Neural progenitor cell (in vitro differentiated cells): ENCODE measurements around the gene TBC1D20. TPM values are rescaled to one million over a fixed set of nuclear protein-coding genes. Genes with fewer than 3 reads are reported as not detected.

Source experiments
- DNase-seq: peaks from one replicate; pipeline ENCODE4 v3.0.0-alpha.2; 2016; ENCODE audit warnings: low spot score
- H2AFZ ChIP-seq: fragments of 200-600 bp; sonication (generic); replicated peaks from 2 replicates; pipeline ENCODE4 v1.6.1; 2016; ENCODE audit warnings: antibody characterized with exemption
- H3F3A ChIP-seq: fragments of 200-600 bp; sonication (generic); 2 replicates; pipeline ENCODE4 v1.6.1; 2016; ENCODE audit warnings: antibody characterized with exemption, low read depth
- H3K27ac ChIP-seq: fragments of 200-600 bp; sonication (generic); 2 replicates; pipeline ENCODE4 v1.5.1; 2016; ENCODE audit warnings: mild to moderate bottlenecking
- H3K27me3 ChIP-seq: fragments of 200-600 bp; sonication (generic); 2 replicates; pipeline ENCODE4 v1.6.1; 2016; ENCODE audit warnings: mild to moderate bottlenecking, moderate library complexity
- H3K36me3 ChIP-seq: fragments of 200-600 bp; sonication (generic); 2 replicates; pipeline ENCODE4 v1.5.1; 2016
- H3K4me1 ChIP-seq: fragments of 200-600 bp; sonication (generic); 2 replicates; pipeline ENCODE4 v1.6.1; 2016; ENCODE audit warnings: mixed run types
- H3K4me2 ChIP-seq: fragments of 200-600 bp; sonication (generic); 2 replicates; pipeline ENCODE4 v1.6.1; 2016
- H3K4me3 ChIP-seq: fragments of 200-600 bp; sonication (generic); 2 replicates; pipeline ENCODE4 v1.5.1; 2016
- H3K79me2 ChIP-seq: fragments of 200-600 bp; sonication (generic); 2 replicates; pipeline ENCODE4 v1.6.1; 2016; ENCODE audit warnings: low read depth
- H3K9ac ChIP-seq: fragments of 200-600 bp; sonication (generic); 2 replicates; pipeline ENCODE4 v1.6.1; 2016
- H3K9me3 ChIP-seq: fragments of 200-600 bp; sonication (generic); 2 replicates; pipeline ENCODE4 v1.5.1; 2016; ENCODE audit warnings: low read depth
- H4K20me1 ChIP-seq: fragments of 200-600 bp; sonication (generic); 2 replicates; pipeline ENCODE4 v1.6.1; 2016; ENCODE audit warnings: low read depth
- H3K27ac Mint-ChIP-seq: 3 replicates; pipeline ENCODE4 v1.8.0; 2021; ENCODE audit warnings: mixed read lengths
- H3K27me3 Mint-ChIP-seq: 2 replicates; pipeline ENCODE4 v1.8.0; 2022; ENCODE audit warnings: low read depth, mild to moderate bottlenecking, inconsistent platforms, moderate library complexity, mixed read lengths; ENCODE audit not compliant: insufficient read depth
- H3K36me3 Mint-ChIP-seq: 3 replicates; pipeline ENCODE4 v1.8.0; 2021; ENCODE audit warnings: mixed read lengths
- H3K4me1 Mint-ChIP-seq: 3 replicates; pipeline ENCODE4 v1.8.0; 2021; ENCODE audit warnings: mixed read lengths
- H3K4me3 Mint-ChIP-seq: 3 replicates; pipeline ENCODE4 v1.8.0; 2021; ENCODE audit warnings: mild to moderate bottlenecking, moderate library complexity, mixed read lengths
- H3K9me3 Mint-ChIP-seq: 3 replicates; pipeline ENCODE4 v1.8.0; 2020; ENCODE audit warnings: mixed read lengths
- CTCF ChIP-seq: fragments of 200-600 bp; sonication (generic); IDR thresholded peaks from 2 replicates; pipeline ENCODE4 v1.5.1; 2017; ENCODE audit warnings: antibody characterized with exemption, mild to moderate bottlenecking
- EZH2 ChIP-seq: fragments of 200-600 bp; sonication (generic); IDR thresholded peaks from 2 replicates; pipeline ENCODE4 v1.6.1; 2017; ENCODE audit warnings: antibody characterized with exemption, mild to moderate bottlenecking, moderate library complexity
- EZH2phosphoT487 ChIP-seq: fragments of 200-600 bp; sonication (generic); IDR thresholded peaks from 2 replicates; pipeline ENCODE4 v1.6.1; 2017; ENCODE audit warnings: antibody characterized with exemption
- total RNA-seq: library from RNA; depleted of rRNA; stranded (reverse); fragments of >200 nt; gene quantifications from 2 replicates; pipeline ENCODE4 v1.2.3, GENCODE V29; 2015; ENCODE audit warnings: low replicate concordance

Gene TBC1D20
- total RNA-seq, 1 donor from 2014 or later: 23.2 TPM

GRCh38 chr20:435558-435957, 26.8 kb downstream of the TBC1D20 start:
- TF ChIP-seq CTCF (no peak), EZH2phosphoT487 (no peak), EZH2 (no peak)
- Histone ChIP-seq H3K4me2 (no peak overlapping the region), H4K20me1 (peaks cover 5% of the 10 kb centered on the region), H3F3A (peaks cover 5% of the 10 kb centered on the region), H3K36me3 (no peaks in the 10 kb centered on the region), H3K9ac (no peak overlapping the region), H3K27ac (no peak overlapping the region), H3K9me3 (no peaks in the 10 kb centered on the region), H3K27me3 (no peaks in the 10 kb centered on the region), H3K4me3 (no peak overlapping the region), H2AFZ (no peak overlapping the region), H3K4me1 (no peaks in the 10 kb centered on the region), H3K79me2 (no peaks in the 10 kb centered on the region)
- Mint-ChIP-seq H3K36me3 (peaks cover 37% of the 10 kb centered on the region), H3K27me3 (peaks cover 7% of the 10 kb centered on the region), H3K9me3 (no peaks in the 10 kb centered on the region), H3K27ac (no peak overlapping the region), H3K4me3 (no peak overlapping the region), H3K4me1 (peaks cover 12% of the 10 kb centered on the region)
- no peak for DNase-seq

- no peaks in the 10 kb centered on the region for H3K27me3 ChIP-seq
- no peaks in the 10 kb centered on the region for H3K4me1 ChIP-seq
- TF ChIP-seq EZH2: no peak
- TF ChIP-seq CTCF: no peak
- no peak overlapping the region for H2AFZ ChIP-seq
- no peak for DNase-seq
- Mint-ChIP-seq H3K36me3 (peaks cover 34% of the 10 kb centered on the region), H3K4me1 (peaks cover 12% of the 10 kb centered on the region), H3K27me3 (peaks cover 7% of the 10 kb centered on the region), H3K27ac (peak overlapping the region; percentile 10), H3K9me3 (no peaks in the 10 kb centered on the region), H3K4me3 (no peak overlapping the region)
- no peaks in the 10 kb centered on the region for H3K79me2 ChIP-seq
- H3F3A ChIP-seq: peaks cover 5% of the 10 kb centered on the region
- H3K4me3 ChIP-seq: no peak overlapping the region
- H3K4me2 ChIP-seq: no peak overlapping the region
- H3K9me3 ChIP-seq: no peaks in the 10 kb centered on the region
- H3K27ac ChIP-seq: no peak overlapping the region
- H4K20me1 ChIP-seq: peaks cover 5% of the 10 kb centered on the region
- no peaks in the 10 kb centered on the region for H3K36me3 ChIP-seq
- no peak overlapping the region for H3K9ac ChIP-seq
Measured at GRCh38 chr20:434661-435419, 27.5 kb downstream of the TBC1D20 start.

GRCh38 chr20:434221-434620, 28.1 kb downstream of the TBC1D20 start:
- no peaks in the 10 kb centered on the region for H3K79me2 ChIP-seq
- Mint-ChIP-seq H3K27ac (peak overlapping the region; percentile 10), H3K9me3 (no peaks in the 10 kb centered on the region), H3K4me1 (peaks cover 12% of the 10 kb centered on the region), H3K36me3 (peaks cover 28% of the 10 kb centered on the region), H3K27me3 (peaks cover 7% of the 10 kb centered on the region), H3K4me3 (no peak overlapping the region)
- TF ChIP-seq EZH2 (no peak), CTCF (no peak), EZH2phosphoT487 (no peak)
- no peaks in the 10 kb centered on the region for H3K4me1 ChIP-seq
- no peaks in the 10 kb centered on the region for H3K27me3 ChIP-seq
- peaks cover 5% of the 10 kb centered on the region for H4K20me1 ChIP-seq
- no peak overlapping the region for H3K9ac ChIP-seq
- no peak overlapping the region for H3K4me3 ChIP-seq
- no peak overlapping the region for H3K27ac ChIP-seq
- peaks cover 5% of the 10 kb centered on the region for H3F3A ChIP-seq
- H3K36me3 ChIP-seq: no peaks in the 10 kb centered on the region
- no peak for DNase-seq
- H3K4me2 ChIP-seq: no peak overlapping the region
- no peaks in the 10 kb centered on the region for H3K9me3 ChIP-seq
- no peak overlapping the region for H2AFZ ChIP-seq
